PFSK-1 (cell line): ENCODE data around the gene UBFD1.

Experiments used
- FOXP2 ChIP-seq: optimal IDR thresholded peaks from 2 replicates; pipeline ENCODE3; 2011; ENCODE audit warnings: borderline replicate concordance, control low read depth, inconsistent platforms; ENCODE audit not compliant: insufficient read depth; ENCODE audit errors: extremely low read length, extremely low read depth
- POLR2AphosphoS5 ChIP-seq: IDR thresholded peaks from 2 replicates; pipeline ENCODE4 v1.6.1; 2012; ENCODE audit warnings: low read depth, mild to moderate bottlenecking, control low read depth, low read length, moderate library complexity

DNA sequence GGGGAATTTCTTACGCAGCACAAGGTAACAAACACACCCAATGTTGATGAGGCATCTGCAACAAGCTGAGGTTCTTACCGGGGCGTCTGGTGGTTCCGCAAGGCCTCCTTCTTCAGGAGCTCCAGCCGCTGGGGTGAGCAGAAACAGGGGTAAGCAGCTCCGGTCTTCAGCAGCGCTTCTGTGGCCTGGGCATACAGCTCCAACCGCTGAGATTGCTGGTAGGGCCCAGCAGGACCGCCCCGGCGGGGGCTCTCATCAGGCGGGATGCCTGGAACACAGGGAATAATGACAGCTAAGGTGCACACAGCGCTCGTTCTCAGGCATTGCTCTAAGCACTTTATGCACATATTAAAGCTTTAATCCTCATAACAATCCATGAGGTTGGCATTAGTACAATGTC lies 13.1 kb upstream of the UBFD1 start:
- no peak for TF ChIP-seq POLR2AphosphoS5
- TF ChIP-seq FOXP2: no peak
